Muscle layer of duodenum (tissue), 2 donors: ENCODE data around the gene CDC34.
"Not testable (repeated sequence)": the region's sequence is repeated elsewhere in the genome, so short reads cannot be mapped to it uniquely, and the experiment has no call there.

Source experiments
- H3K27ac ChIP-seq: one replicate; pipeline ENCODE4 v1.7.0; 2013; ENCODE audit warnings: mild to moderate bottlenecking, low read length
- H3K27me3 ChIP-seq: one replicate; pipeline ENCODE4 v1.7.0; 2013; ENCODE audit warnings: low read depth, mild to moderate bottlenecking, control low read depth, low read length
- H3K36me3 ChIP-seq, 2 donors: one replicate each; pipeline ENCODE4 v1.7.0; 2013; ENCODE audit warnings: low read length in 2 of 2, control low read depth in 1 of 2, mild to moderate bottlenecking in 1 of 2; ENCODE audit not compliant: insufficient read depth in 2 of 2, control insufficient read depth in 1 of 2
- H3K4me1 ChIP-seq, 2 donors: one replicate each; pipeline ENCODE4 v1.7.0; 2013; ENCODE audit warnings: low read length in 2 of 2, mild to moderate bottlenecking in 2 of 2, control low read depth in 1 of 2, moderate library complexity in 1 of 2; ENCODE audit not compliant: insufficient read depth in 2 of 2, control insufficient read depth in 1 of 2
- H3K4me3 ChIP-seq, 2 donors: one replicate each; pipeline ENCODE4 v1.7.0; 2013; ENCODE audit warnings: low read length in 2 of 2, low read depth in 1 of 2, mild to moderate bottlenecking in 1 of 2
- H3K9me3 ChIP-seq, 2 donors: one replicate each; pipeline ENCODE4 v1.7.0; 2013; ENCODE audit warnings: low read length in 2 of 2, control low read depth in 1 of 2, mild to moderate bottlenecking in 1 of 2; ENCODE audit not compliant: control insufficient read depth in 1 of 2
- donor health status: healthy.

Gene CDC34

GRCh38 chr19:581399-582111 lies 50.0 kb downstream of the CDC34 start:
- Histone ChIP-seq H3K4me3 (no peak overlapping the region), H3K27ac (no peak overlapping the region), H3K9me3 (no peaks in the 10 kb centered on the region), H3K36me3 (peaks cover 0 to 47% of the 10 kb centered on the region in 2 donors), H3K27me3 (no peaks in the 10 kb centered on the region), H3K4me1 (no peaks in the 10 kb centered on the region)

- no peaks in the 10 kb centered on the region for H3K4me1 ChIP-seq
- no peak overlapping the region for H3K4me3 ChIP-seq
- no peaks in the 10 kb centered on the region for H3K9me3 ChIP-seq
- no peaks in the 10 kb centered on the region for H3K27me3 ChIP-seq
- H3K27ac ChIP-seq = no peak overlapping the region
- H3K36me3 ChIP-seq = peaks cover 0 to 47% of the 10 kb centered on the region in 2 donors
These were observed 51.1 kb downstream of the CDC34 start for GRCh38 chr19:582497-583197.

- peaks cover 1% of the 10 kb centered on the region for H3K27me3 ChIP-seq
- no peak overlapping the region for H3K27ac ChIP-seq
- peaks cover 0 to 6% of the 10 kb centered on the region in 2 donors for H3K4me1 ChIP-seq
- H3K36me3 ChIP-seq = peaks cover 0 to 40% of the 10 kb centered on the region in 2 donors
- H3K9me3 ChIP-seq = no peaks in the 10 kb centered on the region
- H3K4me3 ChIP-seq = no peak overlapping the region
These were observed 51.8 kb downstream of the CDC34 start for GRCh38 chr19:583198-583967.

- Histone ChIP-seq H3K4me1 (peaks cover 0 to 11% of the 10 kb centered on the region in 2 donors), H3K27ac (no peak overlapping the region), H3K4me3 (no peak overlapping the region), H3K9me3 (no peaks in the 10 kb centered on the region), H3K36me3 (peaks cover 0 to 40% of the 10 kb centered on the region in 2 donors), H3K27me3 (peaks cover 7% of the 10 kb centered on the region)
These were observed 52.3 kb downstream of the CDC34 start for GRCh38 chr19:583968-584239.

- Histone ChIP-seq H3K27me3 (peaks cover 11% of the 10 kb centered on the region), H3K4me3 (no peak overlapping the region), H3K36me3 (peaks cover 0 to 38% of the 10 kb centered on the region in 2 donors), H3K27ac (no peak overlapping the region), H3K4me1 (peaks cover 0 to 16% of the 10 kb centered on the region in 2 donors), H3K9me3 (no peaks in the 10 kb centered on the region)
These were observed 52.9 kb downstream of the CDC34 start for GRCh38 chr19:584240-585001.

- H3K9me3 ChIP-seq, H3K4me3 ChIP-seq, H3K27ac ChIP-seq: not testable (repeated sequence)
- Histone ChIP-seq H3K36me3 (peaks cover 0 to 31% of the 10 kb centered on the region in 2 donors), H3K27me3 (peaks cover 11% of the 10 kb centered on the region), H3K4me1 (peaks cover 0 to 18% of the 10 kb centered on the region in 2 donors)
These were observed 53.6 kb downstream of the CDC34 start for GRCh38 chr19:585146-585545.

GRCh38 chr19:585551-586110 lies 54.1 kb downstream of the CDC34 start:
- Histone ChIP-seq H3K27ac (no peak overlapping the region), H3K4me3 (no peak overlapping the region), H3K9me3 (no peaks in the 10 kb centered on the region), H3K4me1 (peaks cover 0 to 19% of the 10 kb centered on the region in 2 donors), H3K36me3 (peaks cover 0 to 27% of the 10 kb centered on the region in 2 donors), H3K27me3 (peaks cover 11% of the 10 kb centered on the region)

- no peak overlapping the region for H3K4me3 ChIP-seq
- H3K36me3 ChIP-seq = peaks cover 0 to 5% of the 10 kb centered on the region in 2 donors
- no peaks in the 10 kb centered on the region for H3K9me3 ChIP-seq
- H3K4me1 ChIP-seq = peaks cover 0 to 23% of the 10 kb centered on the region in 2 donors
- peaks cover 18% of the 10 kb centered on the region for H3K27me3 ChIP-seq
- no peak overlapping the region for H3K27ac ChIP-seq
These were observed 56.7 kb downstream of the CDC34 start for GRCh38 chr19:588093-588740.

- H3K4me3 ChIP-seq = no peak overlapping the region
- peaks cover 18% of the 10 kb centered on the region for H3K27me3 ChIP-seq
- H3K9me3 ChIP-seq = no peaks in the 10 kb centered on the region
- no peak overlapping the region for H3K27ac ChIP-seq
- peaks cover 0 to 23% of the 10 kb centered on the region in 2 donors for H3K4me1 ChIP-seq
- H3K36me3 ChIP-seq = no peaks in the 10 kb centered on the region
These were observed 57.5 kb downstream of the CDC34 start for GRCh38 chr19:588741-589692.
